SHP77 (cell line): ENCODE measurements around the gene HOATZ.

ENCODE experiments used
- DNase-seq, 2 experiments: peaks; one replicate each; lab custom pipeline; 2025; lab: John Stamatoyannopoulos, UW

The HOATZ gene

DNA sequence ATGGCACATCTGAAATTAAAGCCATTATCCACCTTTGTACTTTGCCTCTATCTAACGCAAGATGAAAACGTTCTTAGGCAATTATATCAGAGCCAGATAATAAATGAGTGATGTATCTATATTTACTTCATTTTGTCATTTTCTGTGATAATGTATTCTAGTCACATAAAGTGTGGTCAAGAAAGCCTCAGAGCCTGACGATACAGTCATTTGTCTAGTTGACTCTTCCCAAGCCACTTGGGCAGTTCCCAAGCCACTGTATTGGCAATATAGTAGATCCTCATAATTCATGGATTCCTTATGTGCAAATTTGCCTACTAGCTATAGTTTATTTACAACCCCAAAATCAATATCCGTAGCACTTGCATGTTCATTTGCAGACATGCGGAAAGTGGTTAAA, 7.8 kb downstream of the HOATZ start:
- DNase-seq, result no peak

- DNase-seq, result no peak
These were observed 8.8 kb downstream of the HOATZ start for GRCh38 chr11:111523343-111523742.

DNA sequence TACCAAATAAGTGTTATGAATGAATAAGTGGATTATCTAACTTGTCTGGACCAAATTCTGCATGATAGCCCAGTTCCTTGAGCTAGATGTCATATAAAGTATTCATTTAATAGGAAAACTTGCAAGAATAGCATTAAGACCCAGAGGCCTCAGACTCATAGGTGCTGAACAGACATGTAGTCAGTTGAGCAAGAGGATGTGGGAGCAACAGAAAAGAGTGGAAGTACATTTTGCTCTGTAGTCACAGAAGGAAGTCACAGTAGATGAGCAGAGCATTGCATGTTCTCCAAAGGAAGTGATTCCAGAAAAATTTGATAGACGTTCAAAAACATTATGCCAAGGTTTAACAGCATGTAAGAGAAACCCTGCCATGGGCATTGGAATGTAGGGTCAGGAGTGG, 9.5 kb downstream of the HOATZ start:
- DNase-seq, result no peak

DNA sequence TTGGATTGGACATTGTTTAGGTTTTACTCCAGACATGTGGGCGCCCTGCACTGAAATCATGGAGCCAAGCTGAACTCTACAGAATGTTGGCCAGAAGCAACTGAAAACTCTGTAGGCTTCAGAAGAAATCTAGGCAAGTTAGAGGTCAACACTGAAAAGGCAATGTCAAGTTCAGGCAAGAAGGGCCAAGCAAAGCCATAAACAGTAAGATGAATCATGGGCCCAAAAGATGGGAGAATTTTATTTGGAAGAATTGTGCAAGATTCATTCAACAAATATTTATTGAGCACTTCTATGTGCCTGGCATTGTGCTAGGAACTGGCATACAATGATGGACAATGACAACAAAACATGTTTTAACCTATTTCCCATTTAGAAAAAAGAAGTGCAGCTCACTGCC, 10.9 kb downstream of the HOATZ start:
- DNase-seq, result no peak

DNA sequence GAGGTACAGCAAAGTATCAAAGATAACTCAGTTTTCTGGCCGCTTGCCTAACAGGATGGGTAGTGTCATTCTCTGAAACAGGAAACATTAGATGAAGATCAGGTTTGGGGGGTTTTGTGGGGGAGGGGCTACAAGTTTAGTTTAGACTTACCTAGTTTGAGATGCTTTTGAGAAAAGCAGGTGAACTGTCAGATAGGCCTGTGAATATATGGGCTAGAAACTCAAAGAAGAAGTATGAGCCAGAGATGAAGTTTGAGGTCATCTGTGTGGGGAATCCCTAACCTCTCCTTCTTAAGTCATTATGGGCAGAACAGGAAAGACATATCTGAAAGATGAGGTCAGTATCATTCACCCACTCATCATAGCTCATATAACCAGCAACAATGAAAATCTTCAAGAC, 11.9 kb downstream of the HOATZ start:
- DNase-seq, result no peak

DNA sequence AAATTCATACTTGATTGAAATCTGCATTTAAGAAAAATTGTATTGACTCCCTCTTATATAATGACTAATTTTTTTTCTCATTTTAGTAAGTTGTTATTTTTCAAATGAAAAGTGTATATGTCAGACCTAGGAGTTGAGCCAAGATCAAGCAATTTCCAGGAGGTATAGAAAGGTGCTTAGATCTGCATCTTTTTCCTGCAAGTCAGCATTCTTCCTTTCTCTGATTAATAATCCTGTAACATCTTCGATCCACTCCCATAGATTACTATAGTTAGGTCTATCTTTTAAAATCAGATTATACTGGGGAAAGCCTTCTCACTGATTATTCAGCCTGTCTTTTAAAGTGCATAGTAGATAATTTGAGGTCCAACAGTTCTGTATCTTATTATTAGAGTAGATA, 12.7 kb downstream of the HOATZ start:
- DNase-seq, result no peak

GRCh38 chr11:111528557-111528956, 14.0 kb downstream of the HOATZ start:
- DNase-seq, result no peak

DNA sequence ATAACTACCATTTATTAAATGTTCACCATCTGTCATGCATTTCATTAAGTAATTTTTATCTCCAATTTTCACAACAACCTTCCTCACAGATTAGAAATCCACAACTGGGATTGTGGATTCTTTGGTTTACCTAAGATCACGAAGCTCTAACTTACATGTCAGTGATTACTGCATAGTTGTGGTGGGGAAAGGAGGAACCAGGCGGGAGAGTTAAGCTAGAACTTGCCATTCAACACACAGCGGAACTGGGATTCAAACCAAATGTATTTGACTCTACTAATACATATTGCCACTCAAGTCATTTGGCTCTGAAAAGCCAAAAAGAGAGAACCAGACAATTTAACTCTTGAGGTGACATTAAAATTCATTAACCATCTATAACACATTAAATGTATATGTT, 15.5 kb downstream of the HOATZ start:
- no peak for DNase-seq

DNA sequence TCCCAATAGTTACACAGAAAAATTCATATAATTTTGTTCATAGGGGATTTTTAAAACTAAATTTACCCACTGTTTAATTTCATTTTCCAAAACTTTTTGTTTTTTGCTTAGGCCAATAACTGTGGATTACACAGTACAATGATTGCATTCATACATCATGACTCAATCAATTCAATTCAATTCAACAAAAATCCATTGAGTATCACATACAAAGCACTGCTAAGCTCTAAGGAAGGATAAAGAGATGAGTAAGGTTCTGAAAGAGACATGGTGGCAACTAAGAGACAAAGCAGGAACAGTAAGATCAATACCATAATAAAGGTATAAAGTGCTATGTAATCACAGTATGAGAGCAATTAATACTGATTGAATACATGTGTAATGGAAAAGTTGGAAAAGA, 16.6 kb downstream of the HOATZ start:
- no peak for DNase-seq

DNA sequence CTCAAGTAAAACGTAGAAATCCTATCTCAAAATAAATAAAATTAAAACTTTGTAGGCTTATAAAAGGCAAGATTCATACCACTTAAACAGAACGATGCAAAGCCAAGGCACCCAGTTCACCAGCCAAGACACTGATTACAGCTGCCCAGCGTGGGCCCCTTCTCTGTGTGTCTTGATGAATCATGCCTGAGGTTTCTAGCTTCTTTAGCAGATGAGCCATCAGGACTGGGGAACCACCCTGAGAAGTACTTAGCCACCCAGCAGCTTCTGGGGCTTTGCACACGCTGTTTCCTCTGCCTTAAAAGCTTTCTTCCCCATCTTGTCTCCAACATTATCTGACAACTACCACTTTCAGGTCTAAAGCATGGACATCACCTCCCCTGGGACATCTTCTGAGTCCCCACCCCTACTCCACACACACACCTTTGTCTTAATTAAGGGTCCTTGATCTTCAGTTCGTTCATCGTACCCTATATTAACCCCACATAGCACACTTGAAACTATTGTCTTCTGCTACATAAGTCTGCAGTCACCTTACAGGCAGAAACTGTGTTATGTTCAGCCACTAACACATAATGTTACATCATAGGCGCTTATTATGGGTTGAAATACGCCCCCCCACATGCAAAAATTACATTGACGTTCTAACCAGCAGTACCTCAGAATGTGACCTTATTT, 17.2 kb downstream of the HOATZ start:
- DNase-seq, result no peak

GRCh38 chr11:111532365-111532709, 17.8 kb downstream of the HOATZ start:
- no peak for DNase-seq

DNA sequence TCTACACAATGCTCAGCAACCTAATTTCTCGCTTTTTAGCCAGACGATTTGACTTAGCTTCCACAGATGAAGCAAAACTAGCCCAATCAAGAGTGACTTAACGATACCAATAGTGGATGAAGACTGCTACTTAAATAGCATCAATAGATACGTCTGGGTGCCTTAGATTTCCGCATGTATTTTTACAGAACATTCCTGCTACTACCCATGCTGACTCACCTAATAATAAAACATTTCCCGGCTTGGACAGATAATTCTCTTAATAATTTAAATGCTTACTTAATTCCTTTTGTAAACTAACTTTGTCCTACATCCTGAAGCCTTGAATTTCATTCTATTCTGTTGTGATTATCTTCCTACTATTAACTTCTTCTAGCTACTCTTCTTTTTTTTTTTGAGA, 20.7 kb downstream of the HOATZ start:
- no peak for DNase-seq

GRCh38 chr11:111537336-111537860, 22.8 kb downstream of the HOATZ start:
- no peak for DNase-seq

DNA sequence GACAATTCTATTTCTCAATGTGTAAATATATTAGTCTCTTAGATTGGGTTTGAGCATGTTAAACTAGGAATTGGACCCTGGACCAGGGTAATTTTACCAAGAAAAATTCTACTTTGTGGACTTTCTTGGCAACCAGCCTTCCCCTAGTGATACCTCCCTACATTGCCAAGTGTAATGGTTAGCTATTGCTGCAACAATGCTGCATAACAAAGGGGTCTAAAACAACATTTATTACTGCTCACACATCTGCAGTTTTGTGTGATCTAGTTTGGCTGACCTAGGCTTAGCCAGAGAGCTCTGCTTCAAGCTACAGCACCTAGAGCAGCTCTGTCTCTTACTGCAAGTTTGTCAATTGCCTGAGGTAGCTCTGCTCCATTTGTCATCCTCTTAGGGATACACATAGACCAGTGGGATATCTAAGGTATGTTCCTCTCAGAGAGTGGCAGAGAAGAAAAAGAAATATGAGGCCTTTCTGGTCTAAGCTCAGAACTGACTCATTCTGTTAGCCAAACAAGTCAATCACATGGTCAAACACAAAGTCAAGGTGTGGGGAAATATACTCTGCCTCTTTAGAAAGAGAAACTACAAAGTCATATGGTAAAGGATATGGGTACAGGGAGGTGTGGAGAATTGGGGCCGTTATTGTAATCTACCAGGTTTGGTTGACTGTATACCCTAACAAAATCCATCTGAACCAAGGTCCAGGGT, 24.0 kb downstream of the HOATZ start:
- no peak for DNase-seq

DNA sequence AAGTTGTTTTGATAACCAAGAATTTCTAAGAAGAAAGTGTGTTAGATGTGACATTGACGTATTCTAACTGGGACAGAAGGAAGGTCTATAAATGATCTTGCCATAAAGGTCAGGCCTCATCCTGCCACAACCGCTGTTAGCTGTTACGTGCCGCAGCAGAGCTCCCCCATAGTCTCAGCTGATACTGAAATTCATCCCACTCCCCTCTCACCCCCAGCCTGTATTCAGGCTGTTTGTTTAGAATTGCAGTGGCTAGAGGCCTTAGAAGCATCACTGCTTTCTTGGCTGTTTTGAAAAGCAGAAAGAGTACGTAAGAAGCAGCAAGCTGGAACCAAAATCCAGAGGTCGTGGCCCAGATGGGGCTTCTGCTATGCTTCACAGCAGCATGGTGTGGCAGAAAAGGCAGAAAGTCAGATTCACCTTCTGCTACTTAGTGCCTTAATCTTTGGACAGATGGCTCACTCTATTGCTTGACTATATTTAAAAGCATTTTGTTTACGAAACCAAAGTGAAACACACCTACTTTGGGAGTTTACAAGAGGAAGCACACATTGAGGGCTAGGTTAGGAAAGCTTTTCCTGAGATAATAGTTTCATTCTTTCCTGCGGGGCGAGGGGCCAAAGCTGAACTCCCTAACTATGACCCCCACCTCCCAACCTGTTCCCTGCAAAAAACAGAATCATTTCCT, 25.0 kb downstream of the HOATZ start:
- DNase-seq, result no peak

GRCh38 chr11:111540114-111540936, 25.7 kb downstream of the HOATZ start, which contains the start of gene LAYN:
Gene LAYN (plus strand): TSS chr11:111540720. CDS start chr11:111540844, 124 bp downstream.
- no peak for DNase-seq

DNA sequence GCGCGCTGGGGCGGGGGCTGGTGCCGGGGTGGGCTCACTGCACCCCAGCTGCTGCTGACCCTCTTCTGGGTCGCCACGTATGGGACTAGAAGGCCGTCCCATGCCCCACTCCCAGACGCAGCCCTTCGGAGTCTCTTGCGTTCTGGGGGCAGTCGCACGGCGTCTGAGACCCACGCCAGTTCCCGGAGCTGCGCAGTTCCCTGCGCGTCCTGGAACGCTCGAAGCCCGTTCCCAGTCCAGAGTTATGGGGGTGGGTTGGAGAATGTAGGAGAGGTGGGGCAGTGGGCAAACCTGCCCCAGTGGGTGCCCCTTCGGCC, 26.3 kb downstream of the HOATZ start:
- no peak for DNase-seq

DNA sequence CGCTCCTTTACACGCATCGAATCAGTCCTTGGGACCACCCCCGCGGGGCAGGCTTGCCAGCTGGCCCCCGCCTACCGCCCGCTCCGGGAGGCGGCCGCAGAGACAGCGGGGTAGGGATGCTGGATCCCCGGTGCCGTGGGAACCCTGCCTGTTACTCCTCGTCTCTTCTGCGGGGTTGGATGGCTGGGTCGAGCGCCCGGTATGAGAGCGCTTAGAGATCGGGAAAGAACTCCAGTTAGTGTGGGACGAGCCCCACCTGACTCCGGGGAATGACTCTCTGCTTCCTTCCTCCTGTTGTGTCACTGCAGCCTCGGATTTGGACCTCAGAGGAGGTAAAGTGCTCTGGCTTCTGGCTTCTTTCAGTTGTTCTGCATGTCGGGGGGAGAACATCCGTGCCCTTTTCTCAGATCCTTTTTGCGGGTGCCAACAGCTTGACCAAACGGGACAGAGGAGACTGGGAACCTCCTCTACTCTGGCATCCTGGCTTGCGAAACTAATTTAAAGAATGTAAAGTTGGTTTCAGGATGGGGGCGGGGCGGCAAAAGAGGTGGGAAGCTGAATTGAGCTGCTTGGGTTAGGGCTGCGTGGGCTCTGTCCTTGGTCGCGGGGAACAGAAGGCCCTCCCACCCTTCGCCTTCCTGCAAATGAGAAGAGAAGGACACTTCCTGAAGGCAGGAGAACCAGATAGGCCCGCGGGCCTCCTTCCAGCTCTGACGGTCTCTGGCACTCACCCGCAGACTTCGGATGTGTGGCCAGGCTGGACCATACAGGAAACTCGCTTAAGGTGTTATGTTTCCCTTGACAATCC, 26.9 kb downstream of the HOATZ start:
- no peak for DNase-seq

GRCh38 chr11:111542606-111543275, 28.2 kb downstream of the HOATZ start:
- no peak for DNase-seq

GRCh38 chr11:111548525-111548924, 33.9 kb downstream of the HOATZ start:
- no peak for DNase-seq
